HFFc6 (cell line): ENCODE results near the gene ACVR1. TPM values are rescaled to one million over a fixed set of nuclear protein-coding genes. Genes with fewer than 3 reads are reported as not detected.

Experiments used
- DNase-seq: peaks from one replicate; pipeline ENCODE4 v3.0.0-alpha.2; 2018
- H3K27ac Mint-ChIP-seq: 2 replicates; pipeline ENCODE4 v1.8.0; 2020; ENCODE audit warnings: mild to moderate bottlenecking, mixed read lengths
- H3K27me3 Mint-ChIP-seq: 2 replicates; pipeline ENCODE4 v1.8.0; 2021; ENCODE audit warnings: mild to moderate bottlenecking, moderate library complexity, mixed read lengths; ENCODE audit not compliant: insufficient read depth
- H3K36me3 Mint-ChIP-seq: 2 replicates; pipeline ENCODE4 v1.8.0; 2021; ENCODE audit warnings: low read depth, mixed read lengths
- H3K4me1 Mint-ChIP-seq: 2 replicates; pipeline ENCODE4 v1.8.0; 2020; ENCODE audit warnings: low read depth, mixed read lengths
- H3K4me3 Mint-ChIP-seq: 2 replicates; pipeline ENCODE4 v1.8.0; 2020; ENCODE audit warnings: mild to moderate bottlenecking, moderate library complexity, mixed read lengths
- H3K9me3 Mint-ChIP-seq: 2 replicates; pipeline ENCODE4 v1.8.0; 2020; ENCODE audit warnings: mild to moderate bottlenecking, mixed read lengths
- CTCF ChIP-seq: fragments of 200-600 bp; sonication (generic); IDR thresholded peaks from 2 replicates; pipeline ENCODE4 v1.5.0; 2021; ENCODE audit warnings: antibody characterized with exemption, mild to moderate bottlenecking
- total RNA-seq, 6 experiments: library from RNA; stranded (reverse); fragmentation: NEBNext Ultra II Directional; extraction: Animal tissue kit (Norgen Biotek cat#: 25700); gene quantifications; 2 replicates in 1 of 6; 3 replicates in 5 of 6; pipeline ENCODE4 v1.2.3, GENCODE V29; 2021

Gene ACVR1
- total RNA-seq, 6 experiments from 2014 or later: 37.5 to 48.4 (median 43.1) TPM

- no peak for TF ChIP-seq CTCF
- Mint-ChIP-seq H3K9me3 (no peaks in the 10 kb centered on the region), H3K27me3 (no peaks in the 10 kb centered on the region), H3K4me3 (no peak overlapping the region), H3K4me1 (peaks cover 16% of the 10 kb centered on the region), H3K36me3 (peaks cover 27% of the 10 kb centered on the region), H3K27ac (no peak overlapping the region)
- DNase-seq: no peak
Observed at GRCh38 chr2:157818227-157818626, 57.9 kb downstream of the ACVR1 start.

- TF ChIP-seq CTCF: no peak
- peaks cover 36% of the 10 kb centered on the region for H3K36me3 Mint-ChIP-seq
Observed at GRCh38 chr2:157815421-157815820, 60.7 kb downstream of the ACVR1 start.

GRCh38 chr2:157813467-157813866 lies 62.7 kb downstream of the ACVR1 start:
- H3K27me3 Mint-ChIP-seq: no peaks in the 10 kb centered on the region; the same call in 1 of the 2 replicates
- no peak for TF ChIP-seq CTCF
- no peak overlapping the region for H3K4me3 Mint-ChIP-seq
- H3K4me1 Mint-ChIP-seq: peaks cover 24% of the 10 kb centered on the region
- H3K36me3 Mint-ChIP-seq: peaks cover 32% of the 10 kb centered on the region
- no peak overlapping the region for H3K27ac Mint-ChIP-seq
- no peaks in the 10 kb centered on the region for H3K9me3 Mint-ChIP-seq
- no peak for DNase-seq

More at GRCh38 chr2:157815421-157815820, 60.7 kb downstream of the ACVR1 start:
- Mint-ChIP-seq H3K27ac (no peak overlapping the region), H3K4me1 (peaks cover 10% of the 10 kb centered on the region), H3K27me3 (no peaks in the 10 kb centered on the region; the same call in 1 of the 2 replicates), H3K9me3 (no peaks in the 10 kb centered on the region), H3K4me3 (no peak overlapping the region)
- no peak for DNase-seq

- peaks cover 16% of the 10 kb centered on the region for H3K4me1 Mint-ChIP-seq
- no peaks in the 10 kb centered on the region; the same call in 1 of the 2 replicates for H3K27me3 Mint-ChIP-seq
- no peak for TF ChIP-seq CTCF
- no peak for DNase-seq
- no peak overlapping the region for H3K27ac Mint-ChIP-seq
- no peak overlapping the region for H3K4me3 Mint-ChIP-seq
- H3K36me3 Mint-ChIP-seq: peaks cover 22% of the 10 kb centered on the region
- no peaks in the 10 kb centered on the region for H3K9me3 Mint-ChIP-seq
Observed at GRCh38 chr2:157810037-157810436, 66.1 kb downstream of the ACVR1 start.

GRCh38 chr2:157809212-157809611 lies 66.9 kb downstream of the ACVR1 start:
- H3K27me3 Mint-ChIP-seq: no peaks in the 10 kb centered on the region; the same call in 1 of the 2 replicates
- DNase-seq: peak; percentile 13
- peak overlapping the region; percentile 41 for H3K27ac Mint-ChIP-seq
- H3K4me1 Mint-ChIP-seq: peaks cover 16% of the 10 kb centered on the region
- H3K36me3 Mint-ChIP-seq: peaks cover 22% of the 10 kb centered on the region
- no peak for TF ChIP-seq CTCF
- H3K4me3 Mint-ChIP-seq: no peak overlapping the region
- no peaks in the 10 kb centered on the region for H3K9me3 Mint-ChIP-seq

GRCh38 chr2:157808421-157808820 lies 67.7 kb downstream of the ACVR1 start:
- Mint-ChIP-seq H3K27ac (no peak overlapping the region), H3K36me3 (peaks cover 22% of the 10 kb centered on the region)

More at GRCh38 chr2:157808421-157808820, 67.7 kb downstream of the ACVR1 start:
- DNase-seq: no peak
- H3K4me3 Mint-ChIP-seq: no peak overlapping the region
- no peaks in the 10 kb centered on the region for H3K9me3 Mint-ChIP-seq
- H3K4me1 Mint-ChIP-seq: peaks cover 16% of the 10 kb centered on the region
- TF ChIP-seq CTCF: no peak
- H3K27me3 Mint-ChIP-seq: no peaks in the 10 kb centered on the region; the same call in 1 of the 2 replicates
